Measurements from ENCODE around the gene CBLL1.

Gene CBLL1

DNA sequence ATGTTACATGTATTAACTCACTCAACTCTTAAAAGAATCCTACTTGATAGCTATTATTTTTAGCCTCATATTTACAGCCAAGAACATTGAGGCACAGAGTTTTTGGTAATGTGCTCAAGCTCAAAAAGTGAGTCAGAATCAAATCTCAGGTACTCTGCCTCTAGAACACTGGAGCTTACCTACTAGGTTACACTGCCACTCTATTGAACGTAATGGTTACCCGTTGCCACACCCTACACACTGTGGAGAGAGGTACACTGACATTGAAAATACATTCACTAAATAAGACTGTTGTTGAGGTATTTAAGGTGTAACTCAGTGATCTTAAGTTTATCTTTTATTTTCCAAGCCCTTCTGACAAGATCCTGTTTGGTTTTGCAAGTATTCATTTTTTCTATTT is 41.2 kb downstream of the CBLL1 start:
- no peak overlapping the region for H3K18ac ChIP-seq (ENCODE audit: low read length)
- no peak overlapping the region for H4K12ac ChIP-seq (ENCODE audit: low read depth, low read length)
- no peak overlapping the region for H2BK5ac ChIP-seq (ENCODE audit: low read depth, low read length, poor library complexity)
- no peak overlapping the region for H4K91ac ChIP-seq (ENCODE audit: low read depth, low read length)
- H3K79me1 ChIP-seq (ENCODE audit: low read length): no peaks in the 10 kb centered on the region
- H3K9ac ChIP-seq (ENCODE audit: low read length): no peak overlapping the region
- no peak overlapping the region for H2BK12ac ChIP-seq (ENCODE audit: low read length)
- H3K14ac ChIP-seq (ENCODE audit: low read length): no peak overlapping the region
- H3K4ac ChIP-seq (ENCODE audit: low read depth, low read length): no peak overlapping the region
- no peak overlapping the region for H3K27ac ChIP-seq (ENCODE audit: low read depth, low read length)
- DNase-seq: no peak
- no peaks in the 10 kb centered on the region for H3K36me3 ChIP-seq (ENCODE audit: control insufficient read depth in 1 of 2, insufficient read depth in 2 of 2, low read length in 2 of 2)
- WGBS (ENCODE audit: extremely low coverage, insufficient coverage, insufficient read length): no CpG with 5 or more reads among the region's 2 CpGs
- no peak overlapping the region for H3K4me2 ChIP-seq (ENCODE audit: low read length)
- H3K4me3 ChIP-seq (ENCODE audit: low read depth, low read length): no peak overlapping the region
- no peaks in the 10 kb centered on the region for H3K4me1 ChIP-seq (ENCODE audit: control insufficient read depth in 1 of 2, insufficient read depth in 2 of 2, low read length in 2 of 2)
- H2AFZ ChIP-seq (ENCODE audit: insufficient read depth, low read length, poor library complexity): no peak overlapping the region
- H4K8ac ChIP-seq (ENCODE audit: low read depth, low read length): no peak overlapping the region
- no peaks in the 10 kb centered on the region for H3K79me2 ChIP-seq (ENCODE audit: control insufficient read depth, insufficient read depth, low read length, poor library complexity)
- no peak overlapping the region for H2AK5ac ChIP-seq (ENCODE audit: low read length)
- H3K23ac ChIP-seq (ENCODE audit: low read length): no peak overlapping the region
- H3K27me3 ChIP-seq (ENCODE audit: insufficient read depth, low read length): no peaks in the 10 kb centered on the region
- no peak overlapping the region for H2BK120ac ChIP-seq (ENCODE audit: insufficient read depth, low read length, poor library complexity)
- no peaks in the 10 kb centered on the region for H3K9me3 ChIP-seq (ENCODE audit: insufficient read depth, low read depth, low read length)

DNA sequence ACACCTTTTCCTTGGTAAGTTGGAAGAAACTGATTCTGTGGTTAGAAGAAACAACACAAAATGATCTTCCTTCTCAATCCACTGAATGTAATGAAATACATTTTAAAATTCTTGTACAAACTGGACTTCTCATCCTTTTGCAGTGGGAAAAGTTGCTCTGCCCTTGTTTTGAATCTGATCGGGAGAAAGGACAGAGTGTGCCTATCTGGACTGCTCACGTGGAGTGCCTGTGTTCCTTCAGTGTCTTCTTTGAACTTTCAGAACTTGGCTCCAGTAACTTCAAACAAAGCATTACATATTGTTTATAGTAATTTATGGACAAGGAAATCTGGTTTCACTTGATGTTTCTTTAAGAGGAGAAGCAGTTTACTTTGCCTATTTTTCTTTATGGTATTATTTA is 42.0 kb downstream of the CBLL1 start:
- H2AFZ ChIP-seq (ENCODE audit: insufficient read depth, low read length, poor library complexity): no peak overlapping the region
- H3K27ac ChIP-seq (ENCODE audit: low read depth, low read length): no peak overlapping the region
- H3K79me1 ChIP-seq (ENCODE audit: low read length): no peaks in the 10 kb centered on the region
- H2BK5ac ChIP-seq (ENCODE audit: low read depth, low read length, poor library complexity): no peak overlapping the region
- H3K4ac ChIP-seq (ENCODE audit: low read depth, low read length): no peak overlapping the region
- no peaks in the 10 kb centered on the region for H3K4me1 ChIP-seq (ENCODE audit: control insufficient read depth in 1 of 2, insufficient read depth in 2 of 2, low read length in 2 of 2)
- no peak overlapping the region for H3K18ac ChIP-seq (ENCODE audit: low read length)
- H3K4me2 ChIP-seq (ENCODE audit: low read length): no peak overlapping the region
- no peak for DNase-seq
- WGBS (ENCODE audit: extremely low coverage, insufficient coverage, insufficient read length): no CpG with 5 or more reads among the region's 2 CpGs
- H3K14ac ChIP-seq (ENCODE audit: low read length): no peak overlapping the region
- H2BK12ac ChIP-seq (ENCODE audit: low read length): no peak overlapping the region
- no peak overlapping the region for H4K91ac ChIP-seq (ENCODE audit: low read depth, low read length)
- no peaks in the 10 kb centered on the region for H3K9me3 ChIP-seq (ENCODE audit: insufficient read depth, low read depth, low read length)
- no peak overlapping the region for H3K4me3 ChIP-seq (ENCODE audit: low read depth, low read length)
- H3K79me2 ChIP-seq (ENCODE audit: control insufficient read depth, insufficient read depth, low read length, poor library complexity): no peaks in the 10 kb centered on the region
- H3K9ac ChIP-seq (ENCODE audit: low read length): no peak overlapping the region
- no peak overlapping the region for H4K12ac ChIP-seq (ENCODE audit: low read depth, low read length)
- no peak overlapping the region for H2BK120ac ChIP-seq (ENCODE audit: insufficient read depth, low read length, poor library complexity)
- H2AK5ac ChIP-seq (ENCODE audit: low read length): no peak overlapping the region
- no peaks in the 10 kb centered on the region for H3K36me3 ChIP-seq (ENCODE audit: control insufficient read depth in 1 of 2, insufficient read depth in 2 of 2, low read length in 2 of 2)
- H3K27me3 ChIP-seq (ENCODE audit: insufficient read depth, low read length): no peaks in the 10 kb centered on the region
- no peak overlapping the region for H4K8ac ChIP-seq (ENCODE audit: low read depth, low read length)
- H3K23ac ChIP-seq (ENCODE audit: low read length): no peak overlapping the region

DNA sequence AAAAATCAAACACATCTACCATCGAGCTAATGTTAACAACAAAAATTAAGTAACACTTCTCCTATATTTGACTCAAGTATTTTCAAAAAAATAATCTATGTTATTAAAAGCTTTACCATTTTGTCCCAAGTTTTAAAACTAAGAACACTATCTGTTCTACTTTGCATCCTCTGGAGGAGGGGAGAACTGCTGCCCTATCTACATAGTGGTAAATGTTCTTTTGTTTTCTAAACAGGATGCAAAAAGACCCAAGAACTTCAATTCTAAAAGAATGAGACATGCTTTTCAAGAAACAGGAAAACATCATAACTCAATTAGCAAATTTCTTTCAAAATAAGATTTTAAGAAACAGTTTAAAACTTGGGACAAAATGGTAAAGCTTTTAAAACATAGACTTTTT is 44.3 kb downstream of the CBLL1 start:
- no peaks in the 10 kb centered on the region for H3K79me2 ChIP-seq (ENCODE audit: control insufficient read depth, insufficient read depth, low read length, poor library complexity)
- H3K36me3 ChIP-seq (ENCODE audit: control insufficient read depth in 1 of 2, insufficient read depth in 2 of 2, low read length in 2 of 2): no peaks in the 10 kb centered on the region
- no peaks in the 10 kb centered on the region for H3K79me1 ChIP-seq (ENCODE audit: low read length)
- no peaks in the 10 kb centered on the region for H3K9me3 ChIP-seq (ENCODE audit: insufficient read depth, low read depth, low read length)
- no peak for DNase-seq
- H3K4me1 ChIP-seq (ENCODE audit: control insufficient read depth in 1 of 2, insufficient read depth in 2 of 2, low read length in 2 of 2): no peaks in the 10 kb centered on the region
- no peak overlapping the region for H3K4ac ChIP-seq (ENCODE audit: low read depth, low read length)
- no peak overlapping the region for H2AFZ ChIP-seq (ENCODE audit: insufficient read depth, low read length, poor library complexity)
- no peak overlapping the region for H2AK5ac ChIP-seq (ENCODE audit: low read length)
- no peak overlapping the region for H3K4me2 ChIP-seq (ENCODE audit: low read length)
- H4K8ac ChIP-seq (ENCODE audit: low read depth, low read length): no peak overlapping the region
- H2BK120ac ChIP-seq (ENCODE audit: insufficient read depth, low read length, poor library complexity): no peak overlapping the region
- H3K23ac ChIP-seq (ENCODE audit: low read length): no peak overlapping the region
- no peak overlapping the region for H3K27ac ChIP-seq (ENCODE audit: low read depth, low read length)
- no peak overlapping the region for H3K9ac ChIP-seq (ENCODE audit: low read length)
- no peak overlapping the region for H4K91ac ChIP-seq (ENCODE audit: low read depth, low read length)
- H3K4me3 ChIP-seq (ENCODE audit: low read depth, low read length): no peak overlapping the region
- H4K12ac ChIP-seq (ENCODE audit: low read depth, low read length): no peak overlapping the region
- no peak overlapping the region for H2BK12ac ChIP-seq (ENCODE audit: low read length)
- H3K14ac ChIP-seq (ENCODE audit: low read length): no peak overlapping the region
- no peaks in the 10 kb centered on the region for H3K27me3 ChIP-seq (ENCODE audit: insufficient read depth, low read length)
- no peak overlapping the region for H3K18ac ChIP-seq (ENCODE audit: low read length)
- H2BK5ac ChIP-seq (ENCODE audit: low read depth, low read length, poor library complexity): no peak overlapping the region
- WGBS (ENCODE audit: extremely low coverage, insufficient coverage, insufficient read length): no CpG with 5 or more reads among the region's 1 CpG

DNA sequence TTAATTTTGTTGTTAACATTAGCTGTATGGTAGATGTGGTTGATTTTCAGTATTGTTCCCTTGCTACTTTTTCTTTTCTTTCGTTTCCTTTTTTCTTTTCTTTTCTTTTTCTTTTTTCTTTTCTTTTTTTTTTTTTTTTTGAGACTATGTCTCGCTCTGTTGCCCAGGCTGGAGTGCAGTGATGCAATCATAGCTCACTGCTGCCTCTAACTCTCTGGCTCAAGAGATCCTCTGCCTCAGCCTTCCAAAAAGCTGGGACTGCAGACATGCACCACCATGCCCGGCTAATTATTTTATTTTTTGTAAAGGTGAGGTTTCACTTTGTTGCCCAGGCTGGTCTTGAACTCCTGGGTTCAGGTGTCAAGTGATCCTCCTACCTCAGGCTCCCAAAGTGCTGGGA is 44.7 kb downstream of the CBLL1 start:
- Histone ChIP-seq H3K79me2 (ENCODE audit: control insufficient read depth, insufficient read depth, low read length, poor library complexity) (no peaks in the 10 kb centered on the region), H3K9me3 (ENCODE audit: insufficient read depth, low read depth, low read length) (no peaks in the 10 kb centered on the region), H4K12ac (ENCODE audit: low read depth, low read length) (no peak overlapping the region), H3K9ac (ENCODE audit: low read length) (no peak overlapping the region), H3K36me3 (ENCODE audit: control insufficient read depth in 1 of 2, insufficient read depth in 2 of 2, low read length in 2 of 2) (no peaks in the 10 kb centered on the region), H2BK120ac (ENCODE audit: insufficient read depth, low read length, poor library complexity) (no peak overlapping the region), H3K27me3 (ENCODE audit: insufficient read depth, low read length) (no peaks in the 10 kb centered on the region), H3K4me2 (ENCODE audit: low read length) (no peak overlapping the region), H4K8ac (ENCODE audit: low read depth, low read length) (no peak overlapping the region), H3K4me3 (ENCODE audit: low read depth, low read length) (no peak overlapping the region), H3K4me1 (ENCODE audit: control insufficient read depth in 1 of 2, insufficient read depth in 2 of 2, low read length in 2 of 2) (no peaks in the 10 kb centered on the region), H3K23ac (ENCODE audit: low read length) (no peak overlapping the region), H4K91ac (ENCODE audit: low read depth, low read length) (no peak overlapping the region), H3K18ac (ENCODE audit: low read length) (no peak overlapping the region), H3K4ac (ENCODE audit: low read depth, low read length) (no peak overlapping the region), H3K27ac (ENCODE audit: low read depth, low read length) (no peak overlapping the region), H2AFZ (ENCODE audit: insufficient read depth, low read length, poor library complexity) (no peak overlapping the region), H2BK5ac (ENCODE audit: low read depth, low read length, poor library complexity) (no peak overlapping the region), H3K14ac (ENCODE audit: low read length) (no peak overlapping the region), H2AK5ac (ENCODE audit: low read length) (no peak overlapping the region), H3K79me1 (ENCODE audit: low read length) (no peaks in the 10 kb centered on the region), H2BK12ac (ENCODE audit: low read length) (no peak overlapping the region)
- WGBS (ENCODE audit: extremely low coverage, insufficient coverage, insufficient read length): no CpG with 5 or more reads among the region's 3 CpGs
- no peak for DNase-seq
